ENCODE results near the gene PGAP2.
"Not testable (repeated sequence)": the region's sequence is repeated elsewhere in the genome, so short reads cannot be mapped to it uniquely, and the experiment has no call there.

Gene PGAP2

DNA sequence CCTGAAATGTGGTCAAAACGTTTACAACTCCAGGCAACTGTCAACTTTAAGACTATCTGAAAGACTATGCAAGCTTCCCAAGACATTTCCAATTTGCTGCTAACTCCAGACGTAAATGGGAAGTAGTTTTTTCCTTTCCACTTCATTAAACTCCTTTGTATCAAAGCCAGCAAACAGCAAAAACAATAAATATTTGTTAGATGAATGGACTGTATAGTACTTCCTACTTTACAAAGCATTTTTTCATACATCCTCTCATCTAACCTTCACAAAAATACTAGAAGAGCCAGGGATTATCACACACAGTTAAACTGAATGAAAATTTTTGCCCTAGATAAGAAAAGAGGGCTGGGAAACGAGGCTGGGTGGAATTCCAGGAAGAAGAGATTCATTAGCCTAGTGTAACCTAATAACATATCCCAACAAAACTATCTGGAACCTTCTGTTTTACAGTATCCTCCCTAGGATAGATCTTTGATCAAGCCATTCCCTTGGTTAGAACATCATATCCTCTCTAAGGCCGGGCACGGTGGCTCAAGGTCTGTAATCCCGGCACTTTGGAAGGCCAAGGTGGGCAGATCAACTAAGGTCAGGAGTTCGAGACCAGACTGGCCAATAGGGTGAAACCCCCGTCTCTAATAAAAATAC lies 21.5 kb upstream of the PGAP2 start:
- Histone ChIP-seq H3K36me3 (ENCODE audit: insufficient read depth, low read length) (peaks cover 7% of the 10 kb centered on the region; the same call in 1 of the 2 replicates), H3K79me2 (ENCODE audit: insufficient read depth, low read length) (peaks cover 95% of the 10 kb centered on the region), H3K4me3 (ENCODE audit: low read length, poor library complexity, severe bottlenecking) (peak overlapping the region; percentile 25), H3K9ac (ENCODE audit: low read depth, low read length, poor library complexity, severe bottlenecking) (peak overlapping the region; percentile 6), H3K9me2 (replicated peaks; ENCODE audit: low read depth, low read length) (no peaks in the 10 kb centered on the region), H4K20me1 (ENCODE audit: insufficient read depth, low read length, poor library complexity, severe bottlenecking) (peaks cover 58% of the 10 kb centered on the region), H3F3A (ENCODE audit: low read depth) (peaks cover 8% of the 10 kb centered on the region; the same call in 1 of the 2 replicates), H3K27me3 (ENCODE audit: insufficient read depth, low read length, poor library complexity, severe bottlenecking) (no peaks in the 10 kb centered on the region), H2AFZ (ENCODE audit: low read length) (no peak overlapping the region), H3K4me1 (ENCODE audit: insufficient read depth, low read length, poor library complexity, severe bottlenecking) (peaks cover 64% of the 10 kb centered on the region), H3K4me2 (ENCODE audit: low read depth, low read length, poor library complexity, severe bottlenecking) (peak overlapping the region; percentile 50), H3K9me3 (ENCODE audit: insufficient read depth, low read depth, low read length) (no peaks in the 10 kb centered on the region)
- TF ChIP-seq EZH2phosphoT487 (IDR thresholded peaks at IDR 0.05; ENCODE audit: borderline replicate concordance) = no peak
- TF ChIP-seq, protein P1, sequence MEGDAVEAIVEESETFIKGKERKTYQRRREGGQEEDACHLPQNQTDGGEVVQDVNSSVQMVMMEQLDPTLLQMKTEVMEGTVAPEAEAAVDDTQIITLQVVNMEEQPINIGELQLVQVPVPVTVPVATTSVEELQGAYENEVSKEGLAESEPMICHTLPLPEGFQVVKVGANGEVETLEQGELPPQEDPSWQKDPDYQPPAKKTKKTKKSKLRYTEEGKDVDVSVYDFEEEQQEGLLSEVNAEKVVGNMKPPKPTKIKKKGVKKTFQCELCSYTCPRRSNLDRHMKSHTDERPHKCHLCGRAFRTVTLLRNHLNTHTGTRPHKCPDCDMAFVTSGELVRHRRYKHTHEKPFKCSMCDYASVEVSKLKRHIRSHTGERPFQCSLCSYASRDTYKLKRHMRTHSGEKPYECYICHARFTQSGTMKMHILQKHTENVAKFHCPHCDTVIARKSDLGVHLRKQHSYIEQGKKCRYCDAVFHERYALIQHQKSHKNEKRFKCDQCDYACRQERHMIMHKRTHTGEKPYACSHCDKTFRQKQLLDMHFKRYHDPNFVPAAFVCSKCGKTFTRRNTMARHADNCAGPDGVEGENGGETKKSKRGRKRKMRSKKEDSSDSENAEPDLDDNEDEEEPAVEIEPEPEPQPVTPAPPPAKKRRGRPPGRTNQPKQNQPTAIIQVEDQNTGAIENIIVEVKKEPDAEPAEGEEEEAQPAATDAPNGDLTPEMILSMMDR (conservative IDR thresholded peaks at IDR 0.05; ENCODE audit: low read length) = no peak

DNA sequence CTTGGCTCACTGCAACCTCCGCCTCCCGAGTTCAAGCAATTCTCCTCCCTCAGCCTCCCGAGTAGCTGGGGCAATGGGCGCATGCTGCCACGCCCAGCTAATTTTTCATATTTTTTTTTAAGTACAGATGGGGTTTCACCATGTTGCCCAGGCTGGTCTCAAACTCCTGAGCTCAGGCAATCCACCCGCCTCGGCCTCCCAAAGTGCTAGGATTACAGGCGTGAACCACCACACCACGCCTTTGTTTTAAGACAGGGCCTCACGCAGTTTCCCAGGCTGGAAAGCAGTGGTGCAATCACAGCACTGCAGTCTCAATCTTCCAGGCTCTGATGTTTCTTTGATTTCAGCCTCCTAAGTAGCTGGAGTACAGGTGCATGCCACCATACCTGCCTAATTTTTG lies 14.0 kb upstream of the PGAP2 start:
- H3K9ac ChIP-seq (ENCODE audit: low read depth, low read length, poor library complexity, severe bottlenecking) = peak overlapping the region; percentile 98

DNA sequence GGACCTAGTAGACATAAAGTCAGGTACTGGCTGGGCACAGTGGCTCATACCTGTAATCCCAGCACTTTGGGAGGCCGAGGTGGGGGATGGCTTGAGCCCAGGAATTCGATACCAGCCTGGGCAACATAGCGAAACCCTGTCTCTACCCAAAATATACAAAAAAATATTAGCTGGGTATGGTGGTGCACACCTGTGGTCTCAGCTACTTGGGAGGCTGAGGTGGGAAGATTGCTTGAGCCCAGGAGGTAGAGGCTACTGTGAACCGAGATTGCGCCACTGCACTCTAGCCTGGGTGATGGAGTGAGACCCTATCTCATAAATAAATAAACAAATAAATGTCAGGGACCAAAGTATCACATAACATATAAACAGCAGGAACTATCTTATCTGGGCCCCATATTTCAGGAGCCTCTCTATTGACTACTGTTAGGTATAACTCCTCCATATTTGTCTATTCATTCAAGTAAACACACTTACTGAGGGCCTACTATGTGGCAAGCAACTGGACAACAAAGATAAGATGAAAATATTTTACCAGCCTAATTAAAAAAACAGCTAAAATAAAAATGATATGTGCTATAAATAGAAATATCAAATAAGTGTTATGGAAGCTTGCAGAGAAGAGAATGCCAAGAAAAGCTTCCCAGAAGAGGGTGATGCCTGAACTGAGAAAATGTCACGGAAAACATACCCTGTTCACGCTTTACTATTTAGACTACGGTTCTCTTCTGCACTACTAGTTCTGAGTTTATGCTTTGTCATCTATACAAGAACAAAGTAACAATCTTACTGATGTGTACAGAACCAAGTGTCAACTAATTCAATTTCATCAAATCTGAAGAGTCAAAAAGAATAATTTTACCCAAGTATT lies 13.0 kb upstream of the PGAP2 start:
- H3K9me3 ChIP-seq (ENCODE audit: insufficient read depth, low read depth, low read length) = no peaks in the 10 kb centered on the region
- H3K4me2 ChIP-seq (ENCODE audit: low read depth, low read length, poor library complexity, severe bottlenecking) = peak overlapping the region; percentile 95
- H3K27me3 ChIP-seq (ENCODE audit: insufficient read depth, low read length, poor library complexity, severe bottlenecking) = peaks cover 6% of the 10 kb centered on the region
- TF ChIP-seq, protein P1 (conservative IDR thresholded peaks at IDR 0.05; ENCODE audit: low read length) = no peak
- TF ChIP-seq EZH2phosphoT487 (IDR thresholded peaks at IDR 0.05; ENCODE audit: borderline replicate concordance) = no peak
- H3K9me2 ChIP-seq (replicated peaks; ENCODE audit: low read depth, low read length) = no peaks in the 10 kb centered on the region
- H3K9ac ChIP-seq (ENCODE audit: low read depth, low read length, poor library complexity, severe bottlenecking) = peak overlapping the region; percentile 98
- H3F3A ChIP-seq (ENCODE audit: low read depth) = no peaks in the 10 kb centered on the region
- H3K79me2 ChIP-seq (ENCODE audit: insufficient read depth, low read length) = peaks cover 86% of the 10 kb centered on the region
- peaks cover 15% of the 10 kb centered on the region; the same call in 1 of the 2 replicates for H3K36me3 ChIP-seq (ENCODE audit: insufficient read depth, low read length)
- H2AFZ ChIP-seq (ENCODE audit: low read length) = no peak overlapping the region
- peak overlapping the region; percentile 100 for H3K4me3 ChIP-seq (ENCODE audit: low read length, poor library complexity, severe bottlenecking)
- H4K20me1 ChIP-seq (ENCODE audit: insufficient read depth, low read length, poor library complexity, severe bottlenecking) = peaks cover 53% of the 10 kb centered on the region
- H3K4me1 ChIP-seq (ENCODE audit: insufficient read depth, low read length, poor library complexity, severe bottlenecking) = peaks cover 41% of the 10 kb centered on the region

More for the DNA sequence above, 14.0 kb upstream of the PGAP2 start:
- H3F3A ChIP-seq (ENCODE audit: low read depth); H3K9me2 ChIP-seq (replicated peaks; ENCODE audit: low read depth, low read length); H3K9me3 ChIP-seq (ENCODE audit: insufficient read depth, low read depth, low read length); H2AFZ ChIP-seq (ENCODE audit: low read length); H3K27me3 ChIP-seq (ENCODE audit: insufficient read depth, low read length, poor library complexity, severe bottlenecking): not testable (repeated sequence)
- H3K4me1 ChIP-seq (ENCODE audit: insufficient read depth, low read length, poor library complexity, severe bottlenecking) = peaks cover 49% of the 10 kb centered on the region
- peak overlapping the region; percentile 100 for H3K4me3 ChIP-seq (ENCODE audit: low read length, poor library complexity, severe bottlenecking)
- peaks cover 94% of the 10 kb centered on the region for H3K79me2 ChIP-seq (ENCODE audit: insufficient read depth, low read length)
- H3K36me3 ChIP-seq (ENCODE audit: insufficient read depth, low read length) = peaks cover 15% of the 10 kb centered on the region; the same call in 1 of the 2 replicates
- peaks cover 60% of the 10 kb centered on the region for H4K20me1 ChIP-seq (ENCODE audit: insufficient read depth, low read length, poor library complexity, severe bottlenecking)
- peak overlapping the region; percentile 95 for H3K4me2 ChIP-seq (ENCODE audit: low read depth, low read length, poor library complexity, severe bottlenecking)
